Measurements from ENCODE around the gene TMEM214.
A peak's percentile ranks its signal among the peaks of the same experiment; 100 is the strongest.

The TMEM214 gene

DNA sequence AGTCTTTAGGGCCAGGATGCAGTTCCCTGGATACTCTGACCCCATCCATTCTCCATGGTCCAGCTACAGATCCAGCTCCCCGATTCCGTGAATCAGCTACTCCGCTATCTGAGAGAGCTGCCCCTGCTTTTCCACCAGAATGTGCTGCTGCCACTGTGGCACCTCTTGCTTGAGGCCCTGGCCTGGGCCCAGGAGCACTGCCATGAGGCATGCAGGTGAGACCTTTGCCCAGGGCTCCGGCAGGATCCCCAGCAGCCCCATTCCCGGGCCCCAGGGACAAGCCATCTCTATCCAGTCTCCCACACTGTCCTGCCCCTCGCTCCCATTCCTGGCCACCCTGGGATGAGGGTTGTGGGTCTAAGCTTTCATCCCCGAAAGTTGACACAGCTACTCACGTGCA is 7.5 kb downstream of the TMEM214 start:
- DNase-seq (ENCODE audit: low spot score), result no peak

DNA sequence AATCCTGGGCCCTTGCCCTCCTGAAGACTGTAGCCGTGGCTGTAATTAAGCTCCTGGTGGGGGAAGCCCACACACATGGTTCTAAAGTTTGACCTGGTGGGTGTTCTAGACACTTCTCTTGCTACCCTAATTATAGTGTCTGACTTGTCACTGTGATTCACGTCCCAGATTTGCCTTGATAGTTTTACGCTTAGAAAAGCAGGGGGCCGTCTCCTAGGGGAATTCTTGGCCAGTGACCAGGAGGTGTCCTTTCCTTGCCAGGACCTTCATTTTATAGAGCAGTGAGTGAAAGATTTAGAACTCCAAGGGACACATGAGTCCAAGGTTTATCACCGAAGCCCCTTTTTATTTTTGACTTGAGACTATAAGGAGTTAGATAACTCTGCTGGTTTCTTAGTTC is 9.0 kb downstream of the TMEM214 start:
- no peak for DNase-seq (ENCODE audit: low spot score)

DNA sequence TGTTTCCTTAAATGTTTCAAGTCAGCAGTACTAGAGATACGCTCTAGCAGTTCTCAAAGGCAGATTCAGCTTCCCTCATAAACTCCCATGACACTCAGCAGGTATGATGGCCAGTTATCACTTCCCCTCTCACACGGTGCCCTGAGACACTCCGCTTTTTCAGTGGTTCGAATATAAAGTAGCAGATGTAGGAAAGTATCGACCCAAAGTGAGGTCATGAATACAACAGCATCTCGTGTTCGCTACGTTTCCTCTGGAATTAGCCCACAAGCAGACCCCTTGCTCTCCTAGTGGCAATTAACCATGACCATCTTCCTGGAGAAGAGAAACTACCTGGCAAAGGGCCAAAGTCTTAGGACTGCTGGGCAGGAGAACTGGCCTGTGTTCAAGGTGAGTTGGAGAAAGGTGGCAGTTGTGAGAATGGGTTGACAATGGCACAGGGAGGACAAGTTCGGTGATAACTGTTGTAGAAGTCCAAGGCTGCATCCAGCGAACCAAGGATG is 9.4 kb downstream of the TMEM214 start:
- no peak for DNase-seq (ENCODE audit: low spot score)

DNA sequence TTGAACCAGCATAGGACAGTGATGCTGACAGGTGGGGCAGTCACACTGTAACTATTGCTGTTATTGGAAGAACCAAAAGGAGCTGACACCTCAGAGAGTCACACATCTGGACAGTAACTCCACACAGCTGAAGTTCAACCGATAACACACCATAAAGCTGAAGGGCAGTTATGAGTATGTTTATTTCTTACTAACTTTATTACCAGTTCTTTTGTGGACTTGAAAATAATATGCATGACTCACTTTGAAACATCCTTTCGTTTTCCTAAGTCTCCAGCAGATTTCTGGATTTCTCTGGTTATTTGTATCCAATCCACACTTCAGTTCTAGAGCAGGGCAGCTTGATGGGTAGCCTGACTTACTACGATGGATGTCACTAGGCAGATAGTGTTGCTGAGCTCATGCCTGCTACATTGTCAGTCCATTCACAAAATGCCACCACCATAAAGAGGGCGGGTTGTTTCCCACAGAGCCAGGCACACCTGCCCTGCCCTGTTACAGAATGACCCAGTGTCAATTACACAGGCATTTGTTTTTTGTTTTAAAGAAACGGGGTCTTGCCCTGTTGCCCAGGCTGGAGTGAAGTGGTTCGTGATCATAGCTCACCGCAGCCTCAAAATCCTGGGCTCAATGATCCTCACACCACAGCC is 10.3 kb downstream of the TMEM214 start:
- no peak for DNase-seq (ENCODE audit: low spot score)

DNA sequence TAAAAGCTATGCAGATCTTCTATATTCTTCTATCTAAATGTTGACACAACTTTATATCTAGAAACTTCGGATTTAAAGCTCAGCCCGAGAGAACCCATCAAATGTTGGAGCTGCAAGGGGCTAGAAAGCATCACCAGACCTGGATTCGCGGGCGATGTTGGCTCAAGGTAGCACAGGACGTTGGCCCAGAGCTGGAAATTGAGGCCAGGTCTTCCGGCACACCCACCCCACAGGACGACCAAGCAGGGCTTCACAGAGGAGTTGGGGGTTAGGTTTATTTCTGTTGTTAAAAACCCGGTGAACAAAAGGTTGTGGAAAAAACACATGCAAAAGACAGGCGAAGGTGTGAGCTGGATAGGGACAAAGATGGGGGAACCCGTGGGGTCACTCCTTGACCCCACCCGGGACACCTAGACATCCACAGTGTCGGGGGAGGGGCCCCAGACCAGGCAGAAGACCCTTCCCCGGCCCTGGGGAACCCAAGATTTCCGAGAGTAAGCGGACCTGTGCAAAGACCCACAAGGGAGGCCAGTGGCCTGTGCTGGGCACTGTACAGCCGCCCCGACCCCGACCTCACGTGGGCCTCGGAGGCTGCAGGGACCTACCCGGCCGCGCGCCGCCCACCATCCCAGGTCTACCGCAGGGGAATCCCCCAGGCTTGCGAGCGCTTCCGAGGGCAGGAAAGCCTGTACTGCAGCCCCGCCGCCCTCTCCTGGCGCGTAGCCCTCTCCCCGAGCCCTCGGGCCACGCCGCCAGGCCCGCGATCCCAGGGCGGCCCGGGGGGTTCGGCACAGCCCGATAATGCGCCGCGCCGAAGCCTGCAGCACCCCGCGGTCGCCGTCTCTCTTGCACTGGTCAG is 16.9 kb downstream of the TMEM214 start:
- DNase-seq (ENCODE audit: low spot score), result no peak

DNA sequence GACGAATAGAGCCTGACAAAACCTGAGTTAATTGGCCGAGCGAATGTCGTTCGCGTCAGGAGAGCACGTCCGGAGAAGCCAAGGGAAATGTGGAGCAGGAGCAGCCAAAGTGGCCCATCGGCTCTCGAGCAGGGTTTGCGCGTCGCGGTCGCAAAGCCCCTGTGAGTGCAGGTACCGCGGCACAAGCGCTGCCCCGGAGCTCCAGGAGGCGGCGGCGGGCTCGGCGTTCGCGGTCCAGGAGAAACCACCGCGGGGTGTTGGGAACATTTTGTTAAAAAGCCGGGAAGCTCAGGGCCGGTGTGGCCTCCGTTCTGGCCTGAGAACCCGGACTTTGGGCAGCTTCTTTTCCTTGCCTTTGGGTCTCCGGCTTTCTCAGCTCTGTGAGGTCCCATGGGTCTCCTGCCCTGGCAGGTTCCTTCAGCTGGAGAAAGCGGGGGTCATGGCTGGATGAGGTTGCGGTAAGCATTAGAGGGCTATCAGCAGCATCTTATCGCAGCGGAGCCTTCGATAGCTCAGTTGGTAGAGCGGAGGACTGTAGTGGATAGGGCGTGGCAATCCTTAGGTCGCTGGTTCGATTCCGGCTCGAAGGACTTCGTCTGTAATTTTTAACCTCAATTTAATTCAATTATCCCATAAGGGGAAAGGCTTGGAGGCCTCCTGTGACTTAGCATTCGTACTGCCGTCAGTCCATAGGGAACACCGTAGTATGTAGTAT is 17.7 kb downstream of the TMEM214 start:
- DNase-seq (ENCODE audit: low spot score), result peak; percentile 86

DNA sequence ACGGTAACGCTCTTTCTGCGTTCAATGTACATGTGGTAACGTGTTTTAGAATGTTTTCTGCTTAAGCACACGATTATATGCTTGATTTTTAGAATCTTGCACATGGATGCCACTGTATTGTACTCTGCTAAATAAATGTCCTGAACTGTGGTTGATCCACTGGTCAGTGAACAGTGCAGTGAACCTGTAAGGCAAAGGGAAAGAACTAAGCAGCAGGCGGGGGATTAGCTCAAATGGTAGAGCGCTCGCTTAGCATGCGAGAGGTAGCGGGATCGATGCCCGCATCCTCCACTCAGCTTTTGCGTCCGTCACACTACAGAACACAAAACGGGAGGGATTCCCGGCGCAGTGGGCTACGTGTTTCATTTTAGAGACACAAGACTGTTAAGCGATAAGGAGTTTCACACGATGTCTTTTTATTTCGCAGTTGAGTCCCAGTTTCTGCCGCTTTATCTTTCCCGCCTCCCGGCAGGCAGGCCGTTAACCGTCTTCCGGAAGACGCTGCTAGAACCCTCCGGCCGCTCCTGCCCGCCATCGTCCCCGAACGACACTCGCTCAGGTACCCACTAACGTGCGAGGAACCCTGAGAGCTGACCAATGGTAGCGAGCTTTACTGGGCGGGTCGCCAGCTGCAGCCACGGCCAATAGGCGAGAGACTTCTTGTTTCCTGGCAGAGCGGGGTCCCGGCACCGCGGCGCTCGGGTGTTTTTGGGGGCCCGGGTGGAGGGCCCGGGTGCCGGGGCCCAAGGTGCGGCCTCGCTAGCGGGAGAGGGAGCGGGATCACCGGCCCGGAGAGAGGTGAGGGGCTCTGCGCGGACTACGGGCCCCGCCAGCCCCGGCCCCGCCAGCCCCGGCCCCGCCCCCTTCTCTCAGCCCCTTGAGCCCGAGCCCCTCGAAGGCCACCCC is 18.5 kb downstream of the TMEM214 start, which contains the start of gene AGBL5:
Gene AGBL5 (plus strand): TSS at position 673 of the 906 bp plus-strand sequence. CDS start 1,291 bp downstream, outside the sequence.
- DNase-seq (ENCODE audit: low spot score), result peak; percentile 92

DNA sequence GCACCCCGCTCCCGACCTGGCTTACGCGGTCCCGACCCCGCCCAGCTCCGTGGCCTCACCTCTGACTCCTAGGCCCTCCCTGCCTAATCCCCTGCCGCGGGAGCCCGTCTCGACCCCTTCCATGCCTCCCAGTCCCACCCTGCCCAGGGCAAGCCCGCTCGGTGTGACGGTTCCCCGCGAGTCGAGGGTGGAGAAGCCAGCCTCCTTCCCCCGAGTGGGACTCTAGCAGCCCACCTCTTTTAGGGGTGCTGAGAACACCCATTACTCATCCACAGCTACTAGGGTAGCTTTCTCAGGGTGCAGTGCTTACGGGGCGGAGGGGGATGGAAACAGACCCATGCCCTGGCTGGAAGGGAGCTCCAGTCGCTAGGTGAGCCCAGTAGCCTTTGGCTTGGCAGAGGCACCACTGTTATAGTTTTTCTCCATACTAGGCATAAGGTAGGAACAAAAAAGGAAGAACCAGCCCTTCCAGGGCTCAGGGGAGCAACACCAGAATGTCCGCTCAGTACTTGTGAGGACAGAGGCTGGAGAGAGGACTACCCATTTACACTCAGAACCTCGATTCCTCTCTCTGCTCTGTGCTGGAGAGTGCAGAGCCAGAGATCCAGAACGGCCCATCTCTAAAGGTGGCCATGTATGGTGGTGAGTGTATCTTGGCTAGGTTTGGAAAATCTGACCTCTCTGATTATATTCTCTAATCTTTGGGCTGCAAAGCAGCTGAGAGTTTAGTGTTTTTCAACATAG is 19.3 kb downstream of the TMEM214 start:
- DNase-seq (ENCODE audit: low spot score), result no peak

DNA sequence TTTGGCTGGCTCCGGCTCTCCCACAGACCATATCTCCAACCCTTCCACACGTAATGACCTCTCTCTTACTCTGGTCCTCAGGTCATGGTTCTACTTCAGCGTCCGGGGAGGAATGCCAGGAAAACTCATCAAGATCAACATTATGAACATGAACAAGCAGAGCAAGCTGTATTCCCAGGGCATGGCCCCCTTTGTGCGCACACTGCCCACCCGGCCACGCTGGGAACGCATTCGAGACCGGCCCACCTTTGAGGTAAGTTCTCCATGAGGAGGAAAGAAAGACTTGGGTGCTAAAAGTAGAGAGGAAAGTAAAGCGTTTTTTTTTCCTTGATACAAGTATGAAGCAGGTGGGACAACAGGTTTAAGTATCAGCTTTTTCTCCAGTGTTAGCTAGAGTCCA is 20.6 kb downstream of the TMEM214 start:
- DNase-seq (ENCODE audit: low spot score), result no peak

DNA sequence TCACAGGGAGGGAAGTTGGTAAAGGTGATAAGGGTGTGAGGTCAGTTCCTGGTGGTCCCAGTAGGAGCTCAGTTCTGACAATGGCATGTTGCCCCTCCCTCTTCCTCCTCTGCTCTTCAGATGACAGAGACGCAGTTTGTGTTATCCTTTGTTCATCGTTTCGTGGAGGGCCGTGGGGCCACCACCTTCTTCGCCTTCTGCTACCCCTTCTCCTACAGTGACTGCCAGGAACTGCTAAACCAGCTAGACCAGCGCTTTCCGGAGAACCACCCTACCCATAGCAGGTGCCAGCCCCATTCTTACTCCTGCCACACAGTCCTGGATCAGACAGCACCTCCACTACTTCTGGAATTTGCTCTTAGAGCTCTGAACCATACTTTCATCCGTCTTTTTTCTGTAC is 21.0 kb downstream of the TMEM214 start:
- DNase-seq (ENCODE audit: low spot score), result no peak

DNA sequence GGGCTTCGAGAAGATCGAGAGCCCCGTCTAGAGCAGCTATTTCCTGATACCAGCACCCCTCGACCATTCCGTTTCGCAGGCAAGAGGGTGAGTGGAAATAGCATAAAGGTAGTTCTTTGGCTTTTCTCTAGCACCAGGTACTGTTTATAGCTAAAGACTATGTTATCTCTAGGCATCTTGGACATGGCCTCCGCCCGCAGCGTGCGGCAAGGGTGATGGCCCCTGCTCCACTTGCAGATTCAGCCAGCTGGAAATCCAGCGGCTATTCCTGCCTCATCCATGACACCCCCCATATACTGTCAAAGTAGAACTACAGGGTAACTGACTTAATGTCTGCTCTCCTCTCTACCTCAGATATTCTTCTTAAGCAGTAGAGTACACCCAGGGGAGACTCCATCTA is 22.0 kb downstream of the TMEM214 start:
- no peak for DNase-seq (ENCODE audit: low spot score)

DNA sequence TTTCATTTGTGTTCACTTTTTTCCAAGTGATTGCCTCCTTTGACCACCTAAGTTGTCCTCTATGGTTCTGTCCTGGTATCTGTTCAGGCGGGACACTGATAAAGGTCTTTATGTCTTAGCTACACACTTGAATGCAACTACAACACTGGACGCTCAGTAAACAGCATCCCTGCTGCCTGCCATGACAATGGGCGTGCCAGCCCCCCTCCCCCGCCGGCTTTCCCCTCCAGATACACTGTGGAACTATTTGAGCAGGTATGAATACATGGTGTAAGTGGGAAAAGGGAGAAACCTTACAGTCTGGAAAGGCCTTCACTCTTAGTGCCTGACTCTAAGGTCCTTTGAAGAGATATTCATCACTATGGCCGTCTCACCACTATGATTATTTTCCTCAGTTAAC is 24.4 kb downstream of the TMEM214 start:
- DNase-seq (ENCODE audit: low spot score), result no peak

DNA sequence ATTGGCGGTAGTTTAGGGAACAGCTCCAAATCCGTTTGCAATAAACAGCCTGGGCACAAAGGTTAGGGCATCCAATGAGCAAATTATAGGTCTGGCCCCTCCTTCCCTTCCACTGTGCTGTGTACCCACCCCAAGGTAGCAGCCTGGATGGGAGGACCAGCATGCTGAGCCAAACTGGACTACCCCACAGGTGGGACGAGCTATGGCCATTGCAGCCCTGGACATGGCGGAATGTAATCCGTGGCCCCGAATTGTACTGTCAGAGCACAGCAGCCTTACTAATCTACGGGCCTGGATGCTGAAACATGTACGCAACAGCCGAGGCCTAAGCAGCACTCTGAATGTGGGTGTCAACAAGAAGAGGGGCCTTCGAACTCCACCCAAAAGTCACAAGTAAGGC is 25.4 kb downstream of the TMEM214 start:
- no peak for DNase-seq (ENCODE audit: low spot score)

DNA sequence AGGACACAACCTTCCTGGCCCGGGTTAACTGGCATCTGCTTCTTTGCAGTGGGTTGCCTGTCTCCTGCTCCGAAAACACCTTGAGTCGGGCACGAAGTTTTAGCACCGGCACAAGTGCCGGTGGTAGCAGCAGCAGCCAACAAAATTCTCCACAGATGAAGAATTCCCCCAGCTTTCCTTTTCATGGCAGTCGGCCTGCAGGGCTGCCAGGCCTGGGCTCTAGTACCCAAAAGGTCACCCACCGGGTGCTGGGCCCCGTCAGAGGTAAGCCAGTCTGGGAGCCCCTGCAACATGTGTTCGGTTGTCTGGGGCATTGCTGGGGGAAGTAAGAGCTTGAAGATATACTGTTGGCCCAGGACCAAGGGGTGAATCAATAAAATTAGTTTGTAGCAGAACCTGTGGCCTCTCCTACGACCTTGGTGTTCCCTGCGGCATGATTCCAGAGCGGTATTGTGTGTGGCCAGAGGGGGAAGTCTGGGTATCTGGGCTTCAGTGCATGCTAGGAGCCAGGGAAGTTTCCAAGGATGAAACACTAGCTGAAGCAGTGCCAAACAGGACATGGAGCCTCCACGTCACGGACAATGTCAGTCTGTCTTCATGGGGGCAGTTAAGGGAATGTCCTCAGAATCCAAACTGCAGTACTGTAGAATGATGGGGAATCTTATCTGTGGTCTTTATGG is 26.5 kb downstream of the TMEM214 start:
- no peak for DNase-seq (ENCODE audit: low spot score)

DNA sequence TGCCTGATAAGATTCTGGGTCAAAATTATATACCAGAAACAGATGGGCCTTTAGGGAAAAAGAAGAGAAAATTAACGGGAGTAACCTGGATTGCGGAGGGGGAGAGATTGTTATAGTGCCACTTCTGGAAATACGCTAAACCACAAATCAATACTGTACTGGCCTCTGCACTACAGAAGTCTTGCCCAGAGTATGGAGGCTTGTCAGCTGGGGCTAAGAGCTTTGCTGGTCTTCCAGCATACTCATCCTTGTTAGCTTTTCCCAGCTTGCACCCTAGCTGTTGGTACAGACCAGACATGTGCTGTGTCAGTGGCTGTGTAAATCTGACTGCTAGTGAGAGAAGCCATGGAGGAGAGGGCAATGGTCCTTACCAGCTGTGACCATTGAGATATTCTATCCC is 27.6 kb downstream of the TMEM214 start:
- no peak for DNase-seq (ENCODE audit: low spot score)

DNA sequence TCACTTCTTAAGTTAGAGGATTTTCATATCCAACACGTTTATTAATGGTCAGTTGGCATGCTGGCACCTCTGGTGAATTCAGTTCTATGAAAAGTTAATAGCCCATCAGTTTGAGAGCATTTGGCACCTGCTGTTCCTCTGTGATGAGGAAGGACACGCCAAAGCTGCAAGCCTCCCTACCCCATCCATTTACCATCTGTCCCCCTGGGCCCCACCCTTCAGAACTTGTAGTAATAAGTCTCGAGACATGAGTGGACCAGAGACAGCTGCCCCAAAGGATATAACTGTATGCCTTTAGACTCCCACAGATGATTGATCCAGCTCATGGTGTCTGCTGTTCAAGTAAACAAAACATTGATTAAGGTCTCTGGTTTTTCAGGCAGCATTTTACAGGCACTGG is 32.4 kb downstream of the TMEM214 start:
- no peak for DNase-seq (ENCODE audit: low spot score)

DNA sequence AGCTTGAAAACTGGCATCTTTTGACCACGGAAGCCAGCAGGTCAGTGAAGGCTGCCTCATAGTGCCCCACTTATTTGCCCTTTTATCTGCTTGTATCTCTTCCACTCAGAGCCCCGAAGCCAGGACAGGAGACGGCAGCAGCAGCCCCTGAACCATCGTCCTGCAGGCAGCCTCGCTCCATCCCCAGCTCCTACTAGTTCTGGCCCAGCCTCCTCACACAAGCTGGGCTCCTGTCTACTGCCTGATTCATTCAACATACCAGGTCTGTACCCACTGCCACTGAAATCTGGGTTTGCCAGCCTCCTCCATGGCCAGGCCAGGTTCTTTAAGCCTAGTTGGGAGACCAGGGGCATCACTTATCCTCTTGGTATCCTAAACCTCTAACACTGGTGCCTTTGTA is 34.6 kb downstream of the TMEM214 start:
- DNase-seq (ENCODE audit: low spot score), result no peak

DNA sequence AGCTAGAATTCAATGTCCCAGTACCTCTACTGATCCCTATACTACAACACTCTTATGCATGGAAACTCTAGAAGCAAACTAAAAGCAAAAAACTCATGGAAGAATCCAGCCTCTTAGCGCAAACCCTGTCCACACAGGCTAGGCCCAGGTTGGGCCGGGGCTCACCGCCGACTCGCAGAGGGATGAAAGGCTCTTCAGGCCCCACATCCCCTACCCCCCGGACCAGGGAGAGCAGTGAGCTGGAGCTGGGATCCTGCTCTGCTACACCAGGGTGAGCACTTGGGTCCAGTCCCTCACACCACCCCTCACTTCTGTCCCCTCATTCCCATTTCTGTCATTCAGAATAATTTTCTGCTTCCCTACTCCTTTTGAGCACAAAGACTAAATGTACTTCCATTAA is 36.7 kb downstream of the TMEM214 start:
- no peak for DNase-seq (ENCODE audit: low spot score)

DNA sequence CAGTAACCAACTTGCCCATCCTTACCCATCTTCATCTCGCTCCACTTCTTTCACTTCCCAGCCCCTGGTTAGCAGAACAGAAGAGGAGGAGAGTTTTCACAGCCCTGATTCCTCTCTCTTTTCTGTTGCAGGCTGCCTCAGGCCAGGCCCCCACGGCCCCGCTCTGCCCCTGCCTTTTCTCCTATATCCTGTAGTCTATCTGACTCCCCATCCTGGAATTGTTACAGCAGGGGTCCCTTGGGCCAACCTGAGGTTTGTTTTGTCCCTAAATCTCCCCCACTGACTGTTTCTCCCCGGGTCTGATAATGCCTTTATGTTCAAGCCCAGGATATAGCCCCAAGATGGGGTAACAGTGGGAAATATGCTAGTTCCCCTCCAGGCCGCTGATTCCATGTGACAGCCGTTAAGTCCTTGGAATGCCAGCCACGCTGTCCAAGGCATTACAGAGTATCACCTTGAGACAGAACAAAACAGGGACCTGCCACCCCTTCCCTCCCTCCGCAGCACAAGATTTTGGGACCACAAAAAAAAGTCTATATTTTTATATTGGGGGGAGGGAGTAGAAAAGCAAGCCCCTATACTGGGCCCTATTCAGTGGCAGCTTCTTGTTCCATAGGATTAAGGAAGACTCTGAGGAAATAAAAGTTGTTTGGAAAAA is 37.3 kb downstream of the TMEM214 start:
- no peak for DNase-seq (ENCODE audit: low spot score)

Data from hematopoietic multipotent progenitor cell treated with erythropoietin and hydrocortisone succinate and interleukin-3 and kit ligand, for 15 days (in vitro differentiated cells).